Muscle layer of colon (tissue), 2 donors: ENCODE results near the gene SSTR5.

Experiments used
- H3K27ac ChIP-seq: one replicate; pipeline ENCODE4 v1.7.0; 2013; ENCODE audit warnings: low read depth, mild to moderate bottlenecking, low read length, moderate library complexity
- H3K27me3 ChIP-seq, 2 donors: one replicate each; pipeline ENCODE4 v1.7.0; 2013; ENCODE audit warnings: low read length in 2 of 2, mild to moderate bottlenecking in 2 of 2; ENCODE audit not compliant: insufficient read depth in 2 of 2, control insufficient read depth in 1 of 2
- H3K36me3 ChIP-seq: one replicate; pipeline ENCODE4 v1.7.0; 2013; ENCODE audit warnings: mild to moderate bottlenecking, low read length; ENCODE audit not compliant: insufficient read depth
- H3K4me1 ChIP-seq: one replicate; pipeline ENCODE4 v1.7.0; 2013; ENCODE audit warnings: mild to moderate bottlenecking, low read length; ENCODE audit not compliant: insufficient read depth
- H3K4me3 ChIP-seq, 2 donors: one replicate each; pipeline ENCODE4 v1.7.0; 2013; ENCODE audit warnings: low read length in 2 of 2, low read depth in 1 of 2, mild to moderate bottlenecking in 1 of 2, moderate library complexity in 1 of 2
- H3K9ac ChIP-seq: one replicate; pipeline ENCODE4 v1.7.0; 2013; ENCODE audit warnings: low read length
- H3K9me3 ChIP-seq: one replicate; pipeline ENCODE4 v1.7.0; 2013; ENCODE audit warnings: mild to moderate bottlenecking, low read length
- donor health status: abdominal sarcoma.
- donor health status: Adenocarcinoma of cecum.

SSTR5 gene

DNA sequence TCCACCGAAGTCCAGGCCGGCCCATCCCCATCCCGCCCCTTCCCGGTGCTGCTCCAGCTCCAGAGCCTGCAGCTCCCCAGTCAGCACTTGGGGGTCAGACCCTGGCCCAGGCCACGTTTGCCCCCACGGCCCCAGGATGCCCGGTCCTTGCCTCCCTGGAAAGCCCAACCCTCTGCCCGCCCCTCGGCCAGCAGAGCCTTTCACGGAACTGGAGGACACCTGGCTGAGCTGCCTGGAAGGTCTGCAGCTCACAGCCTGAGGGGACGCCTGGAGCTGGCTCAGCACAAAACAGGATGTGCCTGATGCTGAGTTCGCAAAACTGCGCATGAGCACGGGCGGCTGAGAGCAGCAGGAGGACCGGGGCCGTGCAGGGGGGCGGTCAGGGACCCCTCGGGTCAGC lies 29.7 kb upstream of the SSTR5 start:
- peaks cover 0 to 64% of the 10 kb centered on the region in 2 donors for H3K27me3 ChIP-seq
- no peak overlapping the region for H3K4me3 ChIP-seq
- no peak overlapping the region for H3K9ac ChIP-seq
- no peaks in the 10 kb centered on the region for H3K4me1 ChIP-seq
- no peaks in the 10 kb centered on the region for H3K36me3 ChIP-seq
- no peaks in the 10 kb centered on the region for H3K9me3 ChIP-seq
- no peak overlapping the region for H3K27ac ChIP-seq

DNA sequence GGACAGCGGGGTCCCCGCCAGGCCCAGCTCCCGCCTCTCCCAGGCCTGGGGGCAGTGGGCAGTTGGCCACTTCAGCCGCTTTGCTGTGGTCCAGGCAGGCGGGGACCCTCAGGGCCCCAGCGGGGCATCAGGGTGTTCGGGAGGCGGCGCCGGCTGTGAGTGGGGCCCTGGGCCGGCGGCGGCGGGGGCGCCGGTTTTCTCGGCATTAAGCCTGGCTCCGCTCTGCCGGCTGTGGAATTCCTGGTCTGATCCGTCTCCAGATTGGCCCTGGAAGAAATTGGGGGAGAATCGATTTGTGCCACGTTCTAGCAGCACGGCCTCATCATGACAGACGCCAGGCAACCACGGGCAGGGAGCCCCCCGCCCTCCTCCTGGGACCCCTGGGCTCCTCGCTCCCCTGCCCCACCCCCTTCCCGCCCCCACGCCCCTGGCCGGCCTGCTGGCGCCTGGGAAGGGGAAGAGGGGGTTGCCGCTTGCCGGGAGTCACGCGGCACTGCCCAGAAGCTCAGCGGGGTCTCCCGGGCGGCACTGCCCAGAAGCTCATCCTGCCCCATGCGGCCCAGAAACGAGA lies 28.6 kb upstream of the SSTR5 start:
- Histone ChIP-seq H3K36me3 (no peaks in the 10 kb centered on the region), H3K4me3 (no peak overlapping the region), H3K27ac (no peak overlapping the region), H3K9ac (no peak overlapping the region), H3K4me1 (no peaks in the 10 kb centered on the region), H3K27me3 (peaks cover 0 to 68% of the 10 kb centered on the region in 2 donors), H3K9me3 (no peaks in the 10 kb centered on the region)

- Histone ChIP-seq H3K36me3 (no peaks in the 10 kb centered on the region), H3K4me1 (no peaks in the 10 kb centered on the region)
Observed at GRCh38 chr16:1044460-1045309, 27.9 kb upstream of the SSTR5 start.

DNA sequence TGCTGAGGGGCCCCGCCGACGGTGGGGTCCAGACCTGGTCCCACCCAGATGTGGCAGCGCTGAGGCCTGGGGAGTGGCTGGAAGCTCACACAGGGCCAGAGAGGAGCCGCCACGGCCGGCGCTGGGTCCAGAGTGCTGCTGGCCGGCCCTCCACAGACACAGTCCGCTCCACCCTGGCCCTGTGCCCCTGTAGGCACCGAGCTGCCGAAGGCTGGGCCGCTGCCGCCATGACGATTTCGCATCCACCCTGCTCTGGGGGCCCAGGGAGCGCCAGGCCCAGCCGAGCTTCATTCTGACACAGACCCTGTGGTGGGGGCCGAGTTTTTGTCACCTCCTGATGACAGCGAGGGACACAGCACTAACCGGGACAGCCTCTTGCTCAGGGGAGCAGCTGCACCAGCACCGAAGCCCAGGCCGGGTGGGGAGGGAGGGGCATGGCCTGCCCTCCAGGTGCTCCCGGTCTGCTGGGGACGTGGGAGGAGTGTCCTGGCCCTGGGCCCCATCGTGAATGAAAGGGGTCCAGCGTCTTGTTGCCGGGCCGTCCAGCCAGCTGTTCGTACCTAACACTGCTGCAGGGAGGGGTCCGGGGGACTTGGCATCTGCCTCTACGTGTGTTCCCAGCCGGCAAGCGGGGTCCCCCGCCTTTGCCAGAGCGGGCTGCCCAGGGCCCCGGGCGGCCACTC lies 27.1 kb upstream of the SSTR5 start:
- H3K36me3 ChIP-seq, result no peaks in the 10 kb centered on the region
- H3K4me1 ChIP-seq, result no peaks in the 10 kb centered on the region
- H3K4me3 ChIP-seq, result no peak overlapping the region
- no peak overlapping the region for H3K9ac ChIP-seq
- H3K9me3 ChIP-seq, result no peaks in the 10 kb centered on the region
- H3K27ac ChIP-seq, result no peak overlapping the region
- H3K27me3 ChIP-seq, result peaks cover 0 to 62% of the 10 kb centered on the region in 2 donors

More at GRCh38 chr16:1044460-1045309, 27.9 kb upstream of the SSTR5 start:
- H3K9ac ChIP-seq, result no peak overlapping the region
- H3K4me3 ChIP-seq, result no peak overlapping the region
- H3K9me3 ChIP-seq, result no peaks in the 10 kb centered on the region
- H3K27ac ChIP-seq, result no peak overlapping the region
- peaks cover 0 to 62% of the 10 kb centered on the region in 2 donors for H3K27me3 ChIP-seq

- no peak overlapping the region for H3K9ac ChIP-seq
- no peak overlapping the region for H3K27ac ChIP-seq
- no peaks in the 10 kb centered on the region for H3K36me3 ChIP-seq
- H3K9me3 ChIP-seq, result no peaks in the 10 kb centered on the region
- peaks cover 0 to 62% of the 10 kb centered on the region in 2 donors for H3K27me3 ChIP-seq
- no peak overlapping the region for H3K4me3 ChIP-seq
- H3K4me1 ChIP-seq, result no peaks in the 10 kb centered on the region
Observed at GRCh38 chr16:1045993-1046911, 26.3 kb upstream of the SSTR5 start.

- Histone ChIP-seq H3K27ac (no peak overlapping the region), H3K9ac (no peak overlapping the region), H3K4me3 (no peak overlapping the region), H3K27me3 (peaks cover 0 to 56% of the 10 kb centered on the region in 2 donors), H3K9me3 (no peaks in the 10 kb centered on the region), H3K36me3 (no peaks in the 10 kb centered on the region), H3K4me1 (no peaks in the 10 kb centered on the region)
Observed at GRCh38 chr16:1047123-1047522, 25.4 kb upstream of the SSTR5 start.

- Histone ChIP-seq H3K9ac (no peak overlapping the region), H3K27ac (no peak overlapping the region), H3K4me1 (no peaks in the 10 kb centered on the region), H3K9me3 (no peaks in the 10 kb centered on the region), H3K36me3 (no peaks in the 10 kb centered on the region), H3K4me3 (no peak overlapping the region), H3K27me3 (peaks cover 0 to 51% of the 10 kb centered on the region in 2 donors)
Observed at GRCh38 chr16:1047801-1048200, 24.7 kb upstream of the SSTR5 start.

- H3K9ac ChIP-seq, result no peak overlapping the region
- no peak overlapping the region for H3K4me3 ChIP-seq
- no peaks in the 10 kb centered on the region for H3K36me3 ChIP-seq
- H3K4me1 ChIP-seq, result no peaks in the 10 kb centered on the region
- H3K27me3 ChIP-seq, result peaks cover 0 to 50% of the 10 kb centered on the region in 2 donors
- H3K9me3 ChIP-seq, result no peaks in the 10 kb centered on the region
- H3K27ac ChIP-seq, result no peak overlapping the region
Observed at GRCh38 chr16:1048442-1049112, 24.0 kb upstream of the SSTR5 start.

- Histone ChIP-seq H3K4me1 (no peaks in the 10 kb centered on the region), H3K9ac (no peak overlapping the region), H3K9me3 (no peaks in the 10 kb centered on the region), H3K4me3 (no peak overlapping the region), H3K27ac (no peak overlapping the region), H3K27me3 (peaks cover 0 to 42% of the 10 kb centered on the region in 2 donors), H3K36me3 (no peaks in the 10 kb centered on the region)
Observed at GRCh38 chr16:1049113-1049975, 23.2 kb upstream of the SSTR5 start.

- Histone ChIP-seq H3K4me1 (no peaks in the 10 kb centered on the region), H3K36me3 (no peaks in the 10 kb centered on the region), H3K4me3 (no peak overlapping the region), H3K27ac (no peak overlapping the region), H3K9me3 (no peaks in the 10 kb centered on the region), H3K27me3 (peaks cover 0 to 41% of the 10 kb centered on the region in 2 donors), H3K9ac (no peak overlapping the region)
Observed at GRCh38 chr16:1049976-1050247, 22.6 kb upstream of the SSTR5 start.
